ENCODE data around the gene SLC2A14. TPM values are rescaled to one million over a fixed set of nuclear protein-coding genes. Genes with fewer than 3 reads are reported as not detected.
"Not testable (repeated sequence)": the region's sequence is repeated elsewhere in the genome, so short reads cannot be mapped to it uniquely, and the experiment has no call there.

The SLC2A14 gene
- total RNA-seq, 1 donor from 2014 or later, result 1.8 TPM

- no peaks in the 10 kb centered on the region for H3K27me3 Mint-ChIP-seq (ENCODE audit: low read depth)
- DNase-seq (ENCODE audit: low spot score), result no peak
- H3K9me3 Mint-ChIP-seq (ENCODE audit: low read depth), result no peaks in the 10 kb centered on the region
- H3K36me3 Mint-ChIP-seq (ENCODE audit: low read depth), result no peaks in the 10 kb centered on the region
- H3K4me1 Mint-ChIP-seq (ENCODE audit: low read depth), result no peaks in the 10 kb centered on the region
- no peak overlapping the region for H3K4me3 Mint-ChIP-seq (ENCODE audit: unreplicated experiment)
- H3K27ac Mint-ChIP-seq (ENCODE audit: unreplicated experiment), result no peak overlapping the region
- TF ChIP-seq, protein P1, sequence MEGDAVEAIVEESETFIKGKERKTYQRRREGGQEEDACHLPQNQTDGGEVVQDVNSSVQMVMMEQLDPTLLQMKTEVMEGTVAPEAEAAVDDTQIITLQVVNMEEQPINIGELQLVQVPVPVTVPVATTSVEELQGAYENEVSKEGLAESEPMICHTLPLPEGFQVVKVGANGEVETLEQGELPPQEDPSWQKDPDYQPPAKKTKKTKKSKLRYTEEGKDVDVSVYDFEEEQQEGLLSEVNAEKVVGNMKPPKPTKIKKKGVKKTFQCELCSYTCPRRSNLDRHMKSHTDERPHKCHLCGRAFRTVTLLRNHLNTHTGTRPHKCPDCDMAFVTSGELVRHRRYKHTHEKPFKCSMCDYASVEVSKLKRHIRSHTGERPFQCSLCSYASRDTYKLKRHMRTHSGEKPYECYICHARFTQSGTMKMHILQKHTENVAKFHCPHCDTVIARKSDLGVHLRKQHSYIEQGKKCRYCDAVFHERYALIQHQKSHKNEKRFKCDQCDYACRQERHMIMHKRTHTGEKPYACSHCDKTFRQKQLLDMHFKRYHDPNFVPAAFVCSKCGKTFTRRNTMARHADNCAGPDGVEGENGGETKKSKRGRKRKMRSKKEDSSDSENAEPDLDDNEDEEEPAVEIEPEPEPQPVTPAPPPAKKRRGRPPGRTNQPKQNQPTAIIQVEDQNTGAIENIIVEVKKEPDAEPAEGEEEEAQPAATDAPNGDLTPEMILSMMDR (IDR thresholded peaks at IDR 0.05), result no peak
Observed at GRCh38 chr12:7835116-7835515, 37.6 kb downstream of the SLC2A14 start.

- Mint-ChIP-seq H3K27ac (ENCODE audit: unreplicated experiment) (no peak overlapping the region), H3K36me3 (ENCODE audit: low read depth) (no peaks in the 10 kb centered on the region), H3K4me3 (ENCODE audit: unreplicated experiment) (no peak overlapping the region), H3K9me3 (ENCODE audit: low read depth) (no peaks in the 10 kb centered on the region), H3K27me3 (ENCODE audit: low read depth) (no peaks in the 10 kb centered on the region), H3K4me1 (ENCODE audit: low read depth) (no peaks in the 10 kb centered on the region)
- TF ChIP-seq, protein P1 (IDR thresholded peaks at IDR 0.05), result no peak
- no peak for DNase-seq (ENCODE audit: low spot score)
Observed at GRCh38 chr12:7834701-7835100, 38.0 kb downstream of the SLC2A14 start.

DNA sequence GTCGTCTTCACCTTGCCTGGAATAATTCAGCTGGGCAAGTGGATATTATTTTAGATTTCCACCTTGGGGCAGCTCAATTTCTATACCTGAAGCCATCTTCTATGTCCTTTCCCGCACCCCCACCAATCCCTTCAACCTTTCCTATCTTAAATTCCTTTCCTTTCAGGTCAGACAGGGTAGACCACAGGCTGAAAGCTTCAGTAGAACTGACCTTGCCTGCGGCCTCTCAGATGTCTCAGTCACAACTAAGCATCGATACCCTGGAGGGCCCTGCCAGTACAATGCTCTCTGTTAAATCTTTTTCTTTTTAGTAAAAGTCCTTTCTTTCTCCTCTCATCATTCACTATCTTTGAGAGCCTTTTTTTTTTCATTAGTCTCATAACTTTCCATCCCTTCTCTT, 38.9 kb downstream of the SLC2A14 start:
- H3K9me3 Mint-ChIP-seq (ENCODE audit: low read depth), result no peaks in the 10 kb centered on the region
- no peaks in the 10 kb centered on the region for H3K4me1 Mint-ChIP-seq (ENCODE audit: low read depth)
- H3K4me3 Mint-ChIP-seq (ENCODE audit: unreplicated experiment), result no peak overlapping the region
- TF ChIP-seq, protein P1 (IDR thresholded peaks at IDR 0.05), result no peak
- H3K27me3 Mint-ChIP-seq (ENCODE audit: low read depth), result no peaks in the 10 kb centered on the region
- DNase-seq (ENCODE audit: low spot score), result no peak
- no peaks in the 10 kb centered on the region for H3K36me3 Mint-ChIP-seq (ENCODE audit: low read depth)
- no peak overlapping the region for H3K27ac Mint-ChIP-seq (ENCODE audit: unreplicated experiment)

DNA sequence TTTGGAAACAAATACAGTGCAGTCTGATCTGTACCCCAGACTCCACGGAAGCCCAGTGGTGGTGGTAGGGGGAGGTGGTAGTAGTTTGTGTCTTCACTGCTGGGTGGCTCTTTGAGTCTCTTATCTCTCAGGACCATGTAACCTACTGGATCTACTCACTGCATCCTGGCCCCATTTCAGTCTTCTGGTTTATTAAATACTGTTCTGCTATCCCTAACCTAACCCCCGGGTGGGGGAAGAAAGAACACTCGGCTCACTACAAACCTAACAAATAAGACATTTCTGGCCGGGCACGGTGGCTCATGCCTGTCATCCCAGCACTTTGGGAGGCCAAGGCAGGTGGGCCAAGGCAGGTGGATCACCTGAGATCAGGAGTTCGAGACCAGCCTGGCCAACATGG, 39.5 kb downstream of the SLC2A14 start:
- H3K27ac Mint-ChIP-seq (ENCODE audit: unreplicated experiment); H3K9me3 Mint-ChIP-seq (ENCODE audit: low read depth); H3K4me1 Mint-ChIP-seq (ENCODE audit: low read depth); H3K4me3 Mint-ChIP-seq (ENCODE audit: unreplicated experiment); H3K27me3 Mint-ChIP-seq (ENCODE audit: low read depth); H3K36me3 Mint-ChIP-seq (ENCODE audit: low read depth); DNase-seq (ENCODE audit: low spot score): not testable (repeated sequence)

DNA sequence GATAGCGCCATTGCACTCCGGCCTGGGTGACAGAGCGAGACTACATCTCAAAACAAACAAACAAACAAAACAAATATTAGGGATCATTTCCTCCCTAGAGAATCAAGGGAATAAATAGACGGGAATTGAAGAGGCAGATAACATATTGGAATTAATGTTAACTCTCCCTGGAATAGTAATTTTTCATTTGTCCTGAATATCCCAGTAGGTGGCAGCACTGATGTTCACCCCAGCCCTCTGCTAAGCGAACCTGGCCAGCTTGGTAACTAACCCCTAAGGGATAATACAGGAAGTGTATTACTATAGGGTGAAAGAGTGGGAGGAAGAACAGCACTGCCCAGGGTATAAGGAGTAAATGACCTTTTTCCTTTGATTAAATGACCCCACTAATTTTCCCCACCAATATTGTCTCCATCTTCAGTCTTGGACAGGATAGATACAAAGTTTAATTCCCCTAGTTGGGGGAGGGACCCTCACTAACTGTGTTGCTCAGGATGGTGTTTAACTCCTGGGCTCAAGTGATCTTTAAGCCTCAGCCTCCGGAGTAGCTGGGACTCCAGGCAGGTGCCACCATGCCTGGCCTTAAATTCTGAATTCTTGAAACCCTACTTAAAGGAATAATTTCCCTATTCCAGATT, 40.5 kb downstream of the SLC2A14 start:
- no peaks in the 10 kb centered on the region for H3K4me1 Mint-ChIP-seq (ENCODE audit: low read depth)

DNA sequence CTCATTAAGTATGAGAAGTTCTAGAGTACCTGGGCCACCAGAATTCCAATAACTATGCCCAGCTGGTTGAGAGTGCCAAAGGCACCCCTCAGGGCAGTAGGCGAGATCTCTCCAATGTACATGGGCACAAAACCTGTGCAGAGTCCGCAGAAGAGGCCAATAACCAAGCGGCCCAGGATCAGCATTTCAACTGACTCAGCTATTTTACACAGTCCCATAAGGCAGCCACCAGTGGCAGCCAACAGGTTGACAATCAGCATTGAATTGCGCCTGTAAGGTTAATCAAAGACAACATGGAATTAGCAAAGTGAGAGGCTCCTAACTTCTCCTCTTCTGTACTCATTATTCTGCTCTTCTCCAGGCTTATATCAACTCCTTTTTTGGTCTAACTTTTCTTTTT, 43.0 kb downstream of the SLC2A14 start:
- H3K9me3 Mint-ChIP-seq (ENCODE audit: low read depth); H3K4me1 Mint-ChIP-seq (ENCODE audit: low read depth); H3K27ac Mint-ChIP-seq (ENCODE audit: unreplicated experiment); DNase-seq (ENCODE audit: low spot score); H3K27me3 Mint-ChIP-seq (ENCODE audit: low read depth); H3K4me3 Mint-ChIP-seq (ENCODE audit: unreplicated experiment); H3K36me3 Mint-ChIP-seq (ENCODE audit: low read depth): not testable (repeated sequence)

More for the DNA sequence above, 40.5 kb downstream of the SLC2A14 start:
- H3K27ac Mint-ChIP-seq (ENCODE audit: unreplicated experiment), result no peak overlapping the region
- H3K4me3 Mint-ChIP-seq (ENCODE audit: unreplicated experiment), result no peak overlapping the region
- no peaks in the 10 kb centered on the region for H3K36me3 Mint-ChIP-seq (ENCODE audit: low read depth)
- no peaks in the 10 kb centered on the region for H3K9me3 Mint-ChIP-seq (ENCODE audit: low read depth)
- H3K27me3 Mint-ChIP-seq (ENCODE audit: low read depth), result no peaks in the 10 kb centered on the region
- TF ChIP-seq, protein P1 (IDR thresholded peaks at IDR 0.05), result peak; percentile 83
- DNase-seq (ENCODE audit: low spot score), result no peak

DNA sequence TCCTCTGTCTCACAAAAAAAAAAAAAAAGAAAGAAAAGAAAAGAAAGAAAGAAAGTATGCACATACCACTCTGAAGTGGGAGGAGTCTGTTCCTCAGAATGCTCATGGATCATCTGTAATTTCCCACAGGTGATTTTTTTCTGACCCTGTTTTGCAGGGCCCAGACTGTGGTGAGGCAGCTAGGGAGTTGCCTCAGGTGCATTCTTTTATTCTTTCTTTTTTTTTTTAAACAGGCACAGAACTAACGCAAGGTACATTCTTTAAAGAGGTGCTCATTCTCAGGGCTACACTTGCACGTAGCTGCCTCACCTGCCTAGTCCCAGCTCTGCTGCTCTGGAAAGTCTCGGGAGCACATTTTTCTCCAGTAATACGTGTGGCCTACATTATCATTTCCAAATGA, 47.0 kb downstream of the SLC2A14 start:
- not testable (repeated sequence) for H3K4me3 Mint-ChIP-seq (ENCODE audit: unreplicated experiment); H3K27ac Mint-ChIP-seq (ENCODE audit: unreplicated experiment); DNase-seq (ENCODE audit: low spot score); H3K36me3 Mint-ChIP-seq (ENCODE audit: low read depth); H3K4me1 Mint-ChIP-seq (ENCODE audit: low read depth); H3K27me3 Mint-ChIP-seq (ENCODE audit: low read depth); H3K9me3 Mint-ChIP-seq (ENCODE audit: low read depth)

Measured in chondrocyte (in vitro differentiated cells).